Ishikawa (cell line): Measurements from ENCODE around the gene RTF1.

Source experiments
- MAX ChIP-seq: IDR thresholded peaks from 2 replicates; pipeline ENCODE4 v1.6.1; 2012
- TCF12 ChIP-seq: IDR thresholded peaks from 2 replicates; pipeline ENCODE4 v1.6.1; 2012; ENCODE audit warnings: low read depth

GRCh38 chr15:41464889-41465580 lies 48.1 kb downstream of the RTF1 start:
- TF ChIP-seq TCF12, result no peak
- TF ChIP-seq MAX, result no peak
